Loucy (cell line): ENCODE data around the gene ERG28.

Experiments
- CTCF ChIP-seq: fragments of 200-600 bp; sonication (generic); conservative IDR thresholded peaks from 2 replicates; pipeline ENCODE4 v1.5.1; 2014; ENCODE audit warnings: mild to moderate bottlenecking, antibody characterized with exemption, low read length
- EZH2phosphoT487 ChIP-seq: fragments of 200-600 bp; IDR thresholded peaks from 2 replicates; pipeline ENCODE4 v1.6.1; 2018; ENCODE audit warnings: antibody characterized with exemption, mild to moderate bottlenecking, moderate library complexity, borderline replicate concordance

GRCh38 chr14:75634848-75635247, 25.8 kb downstream of the ERG28 start:
- TF ChIP-seq CTCF (no peak), EZH2phosphoT487 (no peak)
